ENCODE data around the gene PAPPA.

DNA sequence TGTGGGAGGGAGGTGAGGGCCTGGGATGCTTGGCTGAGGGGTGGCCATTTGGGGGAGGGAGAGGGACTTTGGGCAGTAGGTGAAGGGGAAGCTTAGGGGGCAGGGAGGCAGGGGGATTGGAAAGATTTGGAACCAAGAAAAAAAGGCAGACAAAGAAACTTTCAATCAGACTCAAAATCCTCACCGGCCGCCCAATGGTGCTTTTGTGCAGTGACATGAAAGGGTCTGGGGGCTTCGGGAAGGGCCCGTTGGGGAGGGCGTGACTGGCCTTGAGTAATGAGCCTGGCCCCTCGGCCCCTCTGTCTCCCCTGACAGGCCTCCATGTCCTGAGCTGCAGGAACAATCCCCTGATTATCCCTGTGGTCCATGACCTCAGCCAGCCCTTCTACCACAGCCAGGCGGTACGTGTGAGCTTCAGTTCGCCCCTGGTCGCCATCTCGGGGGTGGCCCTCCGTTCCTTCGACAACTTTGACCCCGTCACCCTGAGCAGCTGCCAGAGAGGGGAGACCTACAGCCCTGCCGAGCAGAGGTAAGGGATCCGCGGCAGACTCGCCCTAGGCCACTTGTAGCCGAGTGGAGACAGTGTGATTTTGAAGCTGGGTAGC is 181.1 kb downstream of the PAPPA start:
- TF ChIP-seq EZH2phosphoT487 (IDR thresholded peaks at IDR 0.05; ENCODE audit: borderline replicate concordance): no peak
- TF ChIP-seq, protein P1, sequence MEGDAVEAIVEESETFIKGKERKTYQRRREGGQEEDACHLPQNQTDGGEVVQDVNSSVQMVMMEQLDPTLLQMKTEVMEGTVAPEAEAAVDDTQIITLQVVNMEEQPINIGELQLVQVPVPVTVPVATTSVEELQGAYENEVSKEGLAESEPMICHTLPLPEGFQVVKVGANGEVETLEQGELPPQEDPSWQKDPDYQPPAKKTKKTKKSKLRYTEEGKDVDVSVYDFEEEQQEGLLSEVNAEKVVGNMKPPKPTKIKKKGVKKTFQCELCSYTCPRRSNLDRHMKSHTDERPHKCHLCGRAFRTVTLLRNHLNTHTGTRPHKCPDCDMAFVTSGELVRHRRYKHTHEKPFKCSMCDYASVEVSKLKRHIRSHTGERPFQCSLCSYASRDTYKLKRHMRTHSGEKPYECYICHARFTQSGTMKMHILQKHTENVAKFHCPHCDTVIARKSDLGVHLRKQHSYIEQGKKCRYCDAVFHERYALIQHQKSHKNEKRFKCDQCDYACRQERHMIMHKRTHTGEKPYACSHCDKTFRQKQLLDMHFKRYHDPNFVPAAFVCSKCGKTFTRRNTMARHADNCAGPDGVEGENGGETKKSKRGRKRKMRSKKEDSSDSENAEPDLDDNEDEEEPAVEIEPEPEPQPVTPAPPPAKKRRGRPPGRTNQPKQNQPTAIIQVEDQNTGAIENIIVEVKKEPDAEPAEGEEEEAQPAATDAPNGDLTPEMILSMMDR (conservative IDR thresholded peaks at IDR 0.05; ENCODE audit: low read length): no peak
